ENCODE data around the gene UQCRQ.

- TF ChIP-seq CTCF (IDR thresholded peaks at IDR 0.05; ENCODE audit: borderline replicate concordance, extremely low read depth, low read length, poor library complexity, severe bottlenecking) = no peak
- TF ChIP-seq EZH2 (IDR thresholded peaks at IDR 0.05; ENCODE audit: borderline replicate concordance, low read depth, low read length, severe bottlenecking) = no peak
Measured at GRCh38 chr5:132872788-132873118, 6.3 kb downstream of the UQCRQ start.
